Tibial artery (tissue), 4 donors: ENCODE data around the gene BDKRB2.
A peak's percentile ranks its signal among the peaks of the same experiment; 100 is the strongest.

Source experiments
- DNase-seq, 2 donors: peaks; one replicate each; pipeline ENCODE4 v3.0.0-alpha.2; 2019
- H3K27ac ChIP-seq, 2 donors: fragments of 200-600 bp; sonication (generic) in 1 of 2; 1 replicate in 1 of 2; 2 replicates in 1 of 2; pipeline ENCODE4 v1.5.1; 2018 to 2019; ENCODE audit warnings: mild to moderate bottlenecking in 1 of 2
- H3K27me3 ChIP-seq, 2 donors: fragments of 200-600 bp; sonication (generic) in 1 of 2; one replicate each; pipeline versions ENCODE4 v1.5.1 to v1.6.0; 2016 to 2019
- H3K36me3 ChIP-seq, 3 donors: fragments of 200-600 bp; sonication (generic) in 2 of 3; one replicate each; pipeline ENCODE4 v1.5.1; 2016 to 2019; ENCODE audit warnings: mild to moderate bottlenecking in 2 of 3
- H3K4me1 ChIP-seq, 4 donors: fragments of 200-600 bp; sonication (generic) in 2 of 4; 1 replicate in 3 of 4; 2 replicates in 1 of 4; pipeline ENCODE4 v1.5.1; 2016 to 2019
- H3K4me3 ChIP-seq, 2 donors: fragments of 200-600 bp; sonication (generic) in 1 of 2; 1 replicate in 1 of 2; 2 replicates in 1 of 2; pipeline ENCODE4 v1.5.1; 2018 to 2019; ENCODE audit warnings: mild to moderate bottlenecking in 2 of 2
- H3K9me3 ChIP-seq, 3 donors: fragments of 200-600 bp; sonication (generic) in 1 of 3; one replicate each; pipeline ENCODE4 v1.5.1; 2016 to 2019
- CTCF ChIP-seq, 2 experiments: fragments of 200-600 bp in 1 of 2; fragments of 450-650 bp in 1 of 2; IDR thresholded peaks; one replicate each; pipeline ENCODE4 v1.5.1; 2017 to 2019; ENCODE audit warnings: antibody characterized with exemption in 2 of 2, mild to moderate bottlenecking in 1 of 2, moderate library complexity in 1 of 2
- intact Hi-C: fragments of 100-400 bp; cut with DNase I; formaldehyde crosslinking; loops from one replicate; pipeline ENCODE4 v1.15.0; 2023; ENCODE audit warnings: low total_unique reads

BDKRB2 gene

GRCh38 chr14:96204151-96205058 lies at the start of gene BDKRB2:
Gene BDKRB2 (plus strand): TSS chr14:96204839. CDS start chr14:96237108, 32,269 bp downstream.
- Histone ChIP-seq H3K27ac (no peak within 1 kb of the TSS), H3K27me3 (peaks cover 0 to 66% of the 10 kb centered on the region in 2 donors)

GRCh38 chr14:96154900-96155299 lies 49.7 kb upstream of the BDKRB2 start:
- Histone ChIP-seq H3K27me3 (no peaks in the 10 kb centered on the region), H3K4me3 (no peak overlapping the region), H3K36me3 (no peaks in the 10 kb centered on the region), H3K9me3 (no peaks in the 10 kb centered on the region), H3K27ac (no peak overlapping the region), H3K4me1 (no peaks in the 10 kb centered on the region)
- TF ChIP-seq CTCF (IDR thresholded peaks at IDR 0.05): no peak
- intact Hi-C loops: no loop called here
- DNase-seq: no peak

More at GRCh38 chr14:96204151-96205058, at the start of gene BDKRB2:
- H3K36me3 ChIP-seq: no peaks in the 10 kb centered on the region
- TF ChIP-seq CTCF (IDR thresholded peaks at IDR 0.05): no peak
- intact Hi-C loops: no loop called here
- H3K4me3 ChIP-seq: peak within 1 kb of the TSS; percentile 28 to 44
- H3K9me3 ChIP-seq: no peaks in the 10 kb centered on the region
- H3K4me1 ChIP-seq: peaks cover 0 to 14% (median 10%) of the 10 kb centered on the region in 4 donors
- peak; percentile 71 to 78 for DNase-seq

GRCh38 chr14:96156804-96157760 lies 47.6 kb upstream of the BDKRB2 start:
- Histone ChIP-seq H3K4me3 (no peak overlapping the region), H3K36me3 (no peaks in the 10 kb centered on the region), H3K4me1 (no peaks in the 10 kb centered on the region), H3K27ac (no peak overlapping the region), H3K9me3 (no peaks in the 10 kb centered on the region), H3K27me3 (no peaks in the 10 kb centered on the region)
- intact Hi-C loops: no loop called here
- DNase-seq: no peak
- TF ChIP-seq CTCF (IDR thresholded peaks at IDR 0.05): no peak

GRCh38 chr14:96158735-96159134 lies 45.9 kb upstream of the BDKRB2 start:
- no peaks in the 10 kb centered on the region for H3K9me3 ChIP-seq
- H3K27ac ChIP-seq: no peak overlapping the region
- H3K36me3 ChIP-seq: no peaks in the 10 kb centered on the region
- no peaks in the 10 kb centered on the region for H3K27me3 ChIP-seq
- H3K4me3 ChIP-seq: no peak overlapping the region
- intact Hi-C loops: no loop called here
- TF ChIP-seq CTCF (IDR thresholded peaks at IDR 0.05): no peak
- no peaks in the 10 kb centered on the region for H3K4me1 ChIP-seq
- DNase-seq: no peak

- no peak overlapping the region for H3K27ac ChIP-seq
- intact Hi-C loops: no loop called here
Measured at GRCh38 chr14:96160076-96160912, 44.3 kb upstream of the BDKRB2 start.

More at GRCh38 chr14:96160076-96160912, 44.3 kb upstream of the BDKRB2 start:
- peaks cover 0 to 4% of the 10 kb centered on the region in 2 donors for H3K27me3 ChIP-seq
- no peaks in the 10 kb centered on the region for H3K36me3 ChIP-seq
- TF ChIP-seq CTCF (IDR thresholded peaks at IDR 0.05): no peak
- H3K4me1 ChIP-seq: no peaks in the 10 kb centered on the region
- DNase-seq: no peak
- H3K9me3 ChIP-seq: no peaks in the 10 kb centered on the region
- no peak overlapping the region for H3K4me3 ChIP-seq
